Large intestine (tissue), 3 donors: ENCODE data around the gene S100PBP. TPM values are rescaled to one million over a fixed set of nuclear protein-coding genes. Genes with fewer than 3 reads are reported as not detected.

Source experiments
- DNase-seq, 2 donors: peaks; one replicate each; pipeline versions ENCODE4 v3.0.0 to v3.0.0-alpha.2; 2013
- H3K27ac ChIP-seq: one replicate; pipeline ENCODE4 v1.5.1; 2013; ENCODE audit warnings: low read length
- H3K27me3 ChIP-seq: 2 replicates; pipeline ENCODE4 v1.6.1; 2013; ENCODE audit warnings: low read length; ENCODE audit not compliant: control insufficient read depth, insufficient read depth
- H3K36me3 ChIP-seq: 2 replicates; pipeline ENCODE4 v1.6.1; 2013; ENCODE audit warnings: low read length; ENCODE audit not compliant: control insufficient read depth, insufficient read depth
- H3K4me1 ChIP-seq: one replicate; pipeline ENCODE4 v1.6.1; 2013; ENCODE audit warnings: low read length; ENCODE audit not compliant: control insufficient read depth, insufficient read depth
- H3K4me3 ChIP-seq: one replicate; pipeline ENCODE4 v1.5.1; 2013; ENCODE audit warnings: low read length
- H3K9me3 ChIP-seq: one replicate; pipeline ENCODE4 v1.6.1; 2013; ENCODE audit warnings: mild to moderate bottlenecking, low read depth, low read length, moderate library complexity; ENCODE audit not compliant: control insufficient read depth
- WGBS: methylation state at CpG from one replicate; pipeline ENCODE4 v1.1.5; 2013; ENCODE audit warnings: low lambda C conversion rate; ENCODE audit not compliant: insufficient coverage; 5-methylcytosine and 5-hydroxymethylcytosine counted together
- polyA plus RNA-seq: library from polyadenylated mRNA; unstranded; fragments of 120-200 nt; gene quantifications from one replicate; pipeline ENCODE4 v1.2.1, GENCODE V29; 2013

Gene S100PBP
- polyA plus RNA-seq, 1 donor = 27.5 TPM

GRCh38 chr1:32860566-32860965, 43.1 kb downstream of the S100PBP start:
- H3K27ac ChIP-seq = no peak overlapping the region
- peaks cover 27% of the 10 kb centered on the region for H3K36me3 ChIP-seq
- H3K27me3 ChIP-seq = no peaks in the 10 kb centered on the region
- no peak overlapping the region for H3K4me3 ChIP-seq
- H3K9me3 ChIP-seq = no peaks in the 10 kb centered on the region
- no peak for DNase-seq
- H3K4me1 ChIP-seq = no peaks in the 10 kb centered on the region

GRCh38 chr1:32861904-32862695, 44.6 kb downstream of the S100PBP start:
- Histone ChIP-seq H3K9me3 (no peaks in the 10 kb centered on the region), H3K27ac (no peak overlapping the region), H3K36me3 (peaks cover 14% of the 10 kb centered on the region), H3K4me3 (no peak overlapping the region), H3K27me3 (no peaks in the 10 kb centered on the region), H3K4me1 (no peaks in the 10 kb centered on the region)
- no peak for DNase-seq
- no CpG with 5 or more reads among the region's 3 CpGs for WGBS

DNA sequence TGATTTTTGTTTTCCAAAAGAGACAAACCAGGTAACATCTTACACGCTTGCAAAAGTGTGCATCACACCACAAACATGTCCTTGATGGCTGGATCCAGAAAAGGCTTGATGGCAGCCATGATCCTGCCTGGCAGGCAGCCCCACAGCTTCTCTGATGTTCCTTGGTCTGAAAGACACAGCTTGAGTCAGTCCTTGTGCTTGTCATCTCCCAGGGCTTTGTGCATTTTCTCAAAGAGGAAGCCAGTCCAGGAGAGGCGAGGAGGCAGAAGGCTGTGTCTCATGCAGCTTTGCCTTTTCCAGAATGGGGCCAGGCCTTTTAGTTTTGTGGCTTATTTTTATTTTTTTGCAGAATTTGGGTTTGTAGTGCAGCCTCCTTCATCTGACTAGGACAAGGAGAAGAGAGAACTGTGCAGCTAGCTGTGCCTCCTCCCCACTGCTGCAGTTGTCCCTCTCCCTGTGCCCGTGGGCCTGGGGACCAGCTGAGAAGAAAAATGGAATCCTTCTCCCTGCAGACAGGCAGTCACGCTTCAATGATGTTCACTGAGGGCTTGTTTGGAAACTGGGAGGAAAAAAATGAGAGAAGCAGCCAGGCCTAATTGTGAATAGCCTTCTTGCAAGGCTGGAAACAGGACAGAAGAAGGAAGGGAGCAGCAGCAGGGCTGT, 45.9 kb downstream of the S100PBP start:
- Histone ChIP-seq H3K36me3 (peaks cover 12% of the 10 kb centered on the region), H3K4me1 (no peaks in the 10 kb centered on the region), H3K4me3 (no peak overlapping the region), H3K27me3 (no peaks in the 10 kb centered on the region), H3K9me3 (no peaks in the 10 kb centered on the region), H3K27ac (no peak overlapping the region)
- DNase-seq = no peak
- WGBS = no CpG with 5 or more reads among the region's 4 CpGs

DNA sequence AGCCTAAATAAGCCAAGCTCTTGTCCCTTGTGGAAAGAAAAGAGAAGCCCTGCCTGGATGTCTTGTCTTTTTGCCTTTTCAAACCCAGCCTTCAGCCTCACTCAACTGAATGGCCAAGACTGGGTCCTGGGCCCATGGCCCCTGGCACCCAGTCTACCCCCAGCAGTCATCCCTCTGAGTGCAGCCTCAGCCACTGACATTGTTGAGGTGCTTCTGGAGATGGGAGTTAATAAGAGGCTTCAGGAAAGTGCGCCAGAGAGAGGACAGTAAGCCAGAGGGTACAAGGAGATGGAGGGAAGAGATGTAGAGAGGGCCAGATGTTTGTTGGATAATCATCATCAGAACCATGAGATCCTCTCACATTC, 46.4 kb downstream of the S100PBP start:
- Histone ChIP-seq H3K27me3 (no peaks in the 10 kb centered on the region), H3K27ac (no peak overlapping the region), H3K9me3 (no peaks in the 10 kb centered on the region), H3K36me3 (peaks cover 12% of the 10 kb centered on the region), H3K4me3 (no peak overlapping the region), H3K4me1 (no peaks in the 10 kb centered on the region)
- DNase-seq = no peak
- no CpG with 5 or more reads among the region's 1 CpG for WGBS

DNA sequence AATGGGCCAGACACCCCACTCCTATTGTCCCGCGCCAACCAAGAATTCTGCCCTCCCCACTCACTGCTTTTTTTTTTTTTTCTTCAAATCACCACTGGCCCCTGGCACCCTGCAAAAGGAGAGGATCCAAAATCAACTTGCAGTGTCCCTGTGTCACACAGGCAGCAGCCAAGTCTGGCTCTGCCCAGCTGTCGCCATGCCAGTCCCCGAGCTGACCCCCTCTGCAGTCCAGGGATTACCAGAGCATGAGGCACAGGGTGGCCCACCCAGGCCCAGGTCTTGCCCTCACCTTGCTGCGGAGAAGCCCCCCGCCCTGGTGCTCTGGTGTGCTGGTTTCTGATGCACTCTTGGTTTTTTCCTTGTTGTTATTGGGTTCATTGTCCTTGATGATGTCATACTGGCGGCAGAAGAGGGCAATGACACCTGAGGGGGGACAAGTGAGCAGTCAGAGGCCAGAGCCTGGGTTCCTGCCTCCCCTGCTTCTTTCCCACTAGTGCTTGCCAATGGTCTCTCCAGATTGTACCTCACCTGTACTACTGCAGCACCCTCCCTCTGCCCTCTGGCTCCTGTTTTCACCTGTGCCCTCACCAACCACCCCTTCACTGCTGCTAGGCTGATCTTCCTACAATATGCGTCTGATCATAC, 47.0 kb downstream of the S100PBP start:
- Histone ChIP-seq H3K27ac (no peak overlapping the region), H3K36me3 (peaks cover 12% of the 10 kb centered on the region), H3K9me3 (no peaks in the 10 kb centered on the region), H3K4me1 (no peaks in the 10 kb centered on the region), H3K4me3 (no peak overlapping the region), H3K27me3 (no peaks in the 10 kb centered on the region)
- DNase-seq = no peak
- WGBS = no CpG with 5 or more reads among the region's 8 CpGs

DNA sequence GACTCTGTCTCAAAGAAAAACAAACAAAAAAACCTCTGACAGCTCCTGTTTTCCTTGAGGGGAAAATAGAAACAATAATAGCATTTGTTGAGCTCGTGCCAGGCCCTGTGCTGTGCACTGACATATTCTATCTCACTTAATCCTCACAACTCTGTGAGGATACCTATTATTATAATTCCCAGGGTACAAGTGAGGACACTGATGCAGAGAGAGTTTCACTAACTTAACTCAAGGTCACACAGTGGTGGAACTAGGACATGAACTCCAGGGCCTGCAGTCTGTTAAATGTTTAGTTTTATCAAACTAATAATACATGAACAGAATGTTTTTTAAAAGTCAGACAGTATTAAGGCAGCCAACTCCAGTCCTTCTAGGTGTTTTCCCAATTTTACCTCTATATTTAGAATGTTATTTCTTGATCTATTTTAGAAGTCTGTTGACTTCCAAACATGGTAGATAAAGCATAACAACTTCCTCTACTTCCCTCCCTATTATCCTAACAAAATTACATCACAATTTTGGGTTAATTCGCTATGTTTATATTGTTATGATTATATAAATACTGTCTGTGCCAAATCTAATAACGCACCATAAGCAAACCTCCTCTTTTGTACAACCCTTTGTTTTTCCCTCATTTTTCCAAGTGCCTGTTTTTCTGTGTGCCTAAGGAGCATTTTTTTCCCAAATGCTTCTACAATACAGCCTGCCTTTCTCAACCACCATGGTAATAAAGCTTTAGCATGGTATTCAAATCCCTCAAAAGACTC, 48.4 kb downstream of the S100PBP start:
- H3K36me3 ChIP-seq = peaks cover 12% of the 10 kb centered on the region
- H3K27me3 ChIP-seq = peaks cover 7% of the 10 kb centered on the region
- no peak overlapping the region for H3K27ac ChIP-seq
- WGBS = 100% methylated on average over 1 of the region's 3 CpGs
- no peaks in the 10 kb centered on the region for H3K9me3 ChIP-seq
- DNase-seq = no peak
- peaks cover 7% of the 10 kb centered on the region for H3K4me1 ChIP-seq
- no peak overlapping the region for H3K4me3 ChIP-seq

DNA sequence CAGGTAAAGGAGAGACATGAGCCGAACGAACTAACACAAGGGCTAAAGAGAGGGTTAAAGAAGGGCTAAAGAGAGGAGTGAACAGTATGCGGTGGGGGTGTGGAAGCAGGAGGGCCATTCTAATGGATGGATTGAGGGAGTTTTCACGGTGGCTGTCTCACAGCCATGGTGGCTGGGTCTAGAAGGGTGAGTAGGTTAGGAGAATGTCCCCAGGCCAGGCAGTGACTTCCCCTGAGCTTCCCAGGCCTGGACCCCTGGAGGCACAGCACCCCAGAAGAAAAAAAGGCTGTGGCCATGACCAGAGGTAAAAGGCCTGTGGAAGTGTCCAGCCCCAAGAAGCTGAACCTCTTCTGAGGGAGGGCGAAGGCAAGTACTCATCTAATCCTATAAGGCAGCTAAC, 49.7 kb downstream of the S100PBP start:
- no peak overlapping the region for H3K27ac ChIP-seq
- peaks cover 20% of the 10 kb centered on the region for H3K27me3 ChIP-seq
- no peak for DNase-seq
- H3K4me3 ChIP-seq = no peak overlapping the region
- H3K4me1 ChIP-seq = peaks cover 10% of the 10 kb centered on the region
- WGBS = 100% methylated on average over 1 of the region's 5 CpGs
- peaks cover 12% of the 10 kb centered on the region for H3K36me3 ChIP-seq
- H3K9me3 ChIP-seq = no peaks in the 10 kb centered on the region

DNA sequence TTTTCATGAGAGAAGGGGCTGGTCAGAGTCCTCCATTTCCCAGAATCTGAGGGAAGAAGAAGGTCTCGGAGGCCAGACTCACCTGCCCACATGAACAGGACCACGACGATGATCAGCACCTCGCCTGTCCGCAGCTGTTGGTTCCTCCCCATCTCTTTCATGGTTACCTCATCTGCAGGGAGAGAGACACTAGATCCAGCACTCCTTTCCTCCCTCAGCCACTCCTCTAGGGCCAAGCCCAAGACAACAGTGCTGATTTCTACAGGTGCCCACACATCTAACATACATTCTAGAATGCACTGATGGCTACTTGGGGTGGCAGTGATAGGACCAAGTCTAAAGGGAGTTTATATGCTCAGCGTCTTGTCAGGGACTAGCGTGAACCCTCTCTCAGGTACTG, 50.2 kb downstream of the S100PBP start:
- Histone ChIP-seq H3K4me3 (no peak overlapping the region), H3K4me1 (peaks cover 10% of the 10 kb centered on the region), H3K9me3 (no peaks in the 10 kb centered on the region), H3K27me3 (peaks cover 22% of the 10 kb centered on the region), H3K27ac (no peak overlapping the region), H3K36me3 (peaks cover 12% of the 10 kb centered on the region)
- no peak for DNase-seq
- WGBS = no CpG with 5 or more reads among the region's 7 CpGs

DNA sequence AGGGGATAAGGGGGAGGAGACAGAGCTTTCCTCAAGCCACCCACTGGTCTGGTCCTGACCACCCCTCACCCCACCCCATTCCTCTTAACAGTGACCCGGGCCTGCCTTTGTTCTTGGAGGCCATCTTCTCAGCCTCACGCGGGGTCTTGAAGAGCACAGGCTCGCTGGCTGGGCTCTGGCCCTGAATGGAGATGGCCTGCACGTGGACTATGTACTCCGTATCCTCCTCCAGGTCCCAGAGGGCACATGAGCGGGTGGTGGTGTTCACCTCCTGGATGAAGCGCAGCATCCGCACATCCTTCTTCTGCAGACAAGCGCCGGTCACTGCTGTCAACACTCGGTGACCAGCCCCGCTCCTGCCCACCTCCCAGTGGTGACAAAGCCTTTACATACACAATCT, 50.6 kb downstream of the S100PBP start:
- H3K36me3 ChIP-seq = peaks cover 12% of the 10 kb centered on the region
- H3K27ac ChIP-seq = no peak overlapping the region
- H3K4me3 ChIP-seq = no peak overlapping the region
- WGBS = no CpG with 5 or more reads among the region's 13 CpGs
- no peak for DNase-seq
- no peaks in the 10 kb centered on the region for H3K9me3 ChIP-seq
- peaks cover 10% of the 10 kb centered on the region for H3K4me1 ChIP-seq
- H3K27me3 ChIP-seq = peaks cover 22% of the 10 kb centered on the region

DNA sequence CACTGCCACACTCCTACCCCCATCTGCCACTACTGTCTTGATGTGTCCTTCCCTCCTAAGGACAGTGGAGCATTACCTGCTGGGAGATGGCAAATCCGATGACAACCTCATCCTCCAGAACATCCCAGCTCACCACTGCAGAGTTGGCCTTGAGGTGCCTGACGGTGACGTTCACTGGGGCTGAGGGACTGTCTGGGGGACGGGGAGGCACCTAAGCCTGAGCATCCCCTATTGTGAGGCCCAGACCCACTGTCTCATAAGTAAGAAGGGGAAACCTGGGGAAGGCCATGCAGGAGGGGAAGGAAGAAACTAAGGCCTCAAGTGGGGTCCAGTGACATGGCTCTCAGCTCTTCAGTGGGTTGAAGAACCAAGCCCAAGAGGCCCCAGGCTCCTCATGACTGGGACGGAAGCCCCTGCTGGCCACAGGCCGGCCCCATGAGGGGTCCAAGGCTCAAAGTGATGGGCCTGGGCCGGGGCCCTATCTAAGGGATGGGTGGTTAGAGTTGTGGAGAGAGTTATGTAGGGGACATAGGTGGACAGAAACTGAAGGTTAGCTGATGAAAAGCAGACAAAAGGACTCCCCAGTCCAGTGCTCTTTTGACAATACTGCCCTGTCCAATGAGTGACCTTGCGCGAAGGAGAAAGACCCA, 51.5 kb downstream of the S100PBP start:
- no peaks in the 10 kb centered on the region for H3K9me3 ChIP-seq
- no peak for DNase-seq
- WGBS = no CpG with 5 or more reads among the region's 9 CpGs
- H3K4me3 ChIP-seq = no peak overlapping the region
- H3K36me3 ChIP-seq = peaks cover 4% of the 10 kb centered on the region
- H3K27me3 ChIP-seq = peaks cover 22% of the 10 kb centered on the region
- H3K27ac ChIP-seq = no peak overlapping the region
- peaks cover 10% of the 10 kb centered on the region for H3K4me1 ChIP-seq
